Neural progenitor cell (in vitro differentiated cells): ENCODE data around the gene LIF. TPM values are rescaled to one million over a fixed set of nuclear protein-coding genes. Genes with fewer than 3 reads are reported as not detected.

Source experiments
- DNase-seq: peaks from one replicate; pipeline ENCODE4 v3.0.0-alpha.2; 2016; ENCODE audit warnings: low spot score
- H2AFZ ChIP-seq: fragments of 200-600 bp; sonication (generic); replicated peaks from 2 replicates; pipeline ENCODE4 v1.6.1; 2016; ENCODE audit warnings: antibody characterized with exemption
- H3F3A ChIP-seq: fragments of 200-600 bp; sonication (generic); 2 replicates; pipeline ENCODE4 v1.6.1; 2016; ENCODE audit warnings: antibody characterized with exemption, low read depth
- H3K27ac ChIP-seq: fragments of 200-600 bp; sonication (generic); 2 replicates; pipeline ENCODE4 v1.5.1; 2016; ENCODE audit warnings: mild to moderate bottlenecking
- H3K27me3 ChIP-seq: fragments of 200-600 bp; sonication (generic); 2 replicates; pipeline ENCODE4 v1.6.1; 2016; ENCODE audit warnings: mild to moderate bottlenecking, moderate library complexity
- H3K36me3 ChIP-seq: fragments of 200-600 bp; sonication (generic); 2 replicates; pipeline ENCODE4 v1.5.1; 2016
- H3K4me1 ChIP-seq: fragments of 200-600 bp; sonication (generic); 2 replicates; pipeline ENCODE4 v1.6.1; 2016; ENCODE audit warnings: mixed run types
- H3K4me2 ChIP-seq: fragments of 200-600 bp; sonication (generic); 2 replicates; pipeline ENCODE4 v1.6.1; 2016
- H3K4me3 ChIP-seq: fragments of 200-600 bp; sonication (generic); 2 replicates; pipeline ENCODE4 v1.5.1; 2016
- H3K79me2 ChIP-seq: fragments of 200-600 bp; sonication (generic); 2 replicates; pipeline ENCODE4 v1.6.1; 2016; ENCODE audit warnings: low read depth
- H3K9ac ChIP-seq: fragments of 200-600 bp; sonication (generic); 2 replicates; pipeline ENCODE4 v1.6.1; 2016
- H3K9me3 ChIP-seq: fragments of 200-600 bp; sonication (generic); 2 replicates; pipeline ENCODE4 v1.5.1; 2016; ENCODE audit warnings: low read depth
- H4K20me1 ChIP-seq: fragments of 200-600 bp; sonication (generic); 2 replicates; pipeline ENCODE4 v1.6.1; 2016; ENCODE audit warnings: low read depth
- H3K27ac Mint-ChIP-seq: 3 replicates; pipeline ENCODE4 v1.8.0; 2021; ENCODE audit warnings: mixed read lengths
- H3K27me3 Mint-ChIP-seq: 2 replicates; pipeline ENCODE4 v1.8.0; 2022; ENCODE audit warnings: low read depth, mild to moderate bottlenecking, inconsistent platforms, moderate library complexity, mixed read lengths; ENCODE audit not compliant: insufficient read depth
- H3K36me3 Mint-ChIP-seq: 3 replicates; pipeline ENCODE4 v1.8.0; 2021; ENCODE audit warnings: mixed read lengths
- H3K4me1 Mint-ChIP-seq: 3 replicates; pipeline ENCODE4 v1.8.0; 2021; ENCODE audit warnings: mixed read lengths
- H3K4me3 Mint-ChIP-seq: 3 replicates; pipeline ENCODE4 v1.8.0; 2021; ENCODE audit warnings: mild to moderate bottlenecking, moderate library complexity, mixed read lengths
- H3K9me3 Mint-ChIP-seq: 3 replicates; pipeline ENCODE4 v1.8.0; 2020; ENCODE audit warnings: mixed read lengths
- CTCF ChIP-seq: fragments of 200-600 bp; sonication (generic); IDR thresholded peaks from 2 replicates; pipeline ENCODE4 v1.5.1; 2017; ENCODE audit warnings: antibody characterized with exemption, mild to moderate bottlenecking
- EZH2 ChIP-seq: fragments of 200-600 bp; sonication (generic); IDR thresholded peaks from 2 replicates; pipeline ENCODE4 v1.6.1; 2017; ENCODE audit warnings: antibody characterized with exemption, mild to moderate bottlenecking, moderate library complexity
- EZH2phosphoT487 ChIP-seq: fragments of 200-600 bp; sonication (generic); IDR thresholded peaks from 2 replicates; pipeline ENCODE4 v1.6.1; 2017; ENCODE audit warnings: antibody characterized with exemption
- total RNA-seq: library from RNA; depleted of rRNA; stranded (reverse); fragments of >200 nt; gene quantifications from 2 replicates; pipeline ENCODE4 v1.2.3, GENCODE V29; 2015; ENCODE audit warnings: low replicate concordance

The LIF gene
- total RNA-seq, 1 donor from 2014 or later = 0.21 TPM

- Mint-ChIP-seq H3K4me3 (no peak overlapping the region), H3K4me1 (peaks cover 25% of the 10 kb centered on the region), H3K27me3 (peaks cover 17% of the 10 kb centered on the region), H3K9me3 (no peaks in the 10 kb centered on the region), H3K36me3 (no peaks in the 10 kb centered on the region), H3K27ac (no peak overlapping the region)
- H3K27me3 ChIP-seq = peaks cover 4% of the 10 kb centered on the region
- H3K4me2 ChIP-seq = no peak overlapping the region
- H3K27ac ChIP-seq = no peak overlapping the region
- no peak overlapping the region for H3K4me3 ChIP-seq
- no peaks in the 10 kb centered on the region for H3K36me3 ChIP-seq
- TF ChIP-seq EZH2phosphoT487 = no peak
- no peak for TF ChIP-seq CTCF
- no peak for TF ChIP-seq EZH2
- no peak for DNase-seq
- no peak overlapping the region for H3K9ac ChIP-seq
- H3F3A ChIP-seq = peaks cover 7% of the 10 kb centered on the region
- H2AFZ ChIP-seq = no peak overlapping the region
- no peaks in the 10 kb centered on the region for H3K79me2 ChIP-seq
- H3K4me1 ChIP-seq = peaks cover 5% of the 10 kb centered on the region
- H3K9me3 ChIP-seq = no peaks in the 10 kb centered on the region
- no peaks in the 10 kb centered on the region for H4K20me1 ChIP-seq
These were observed 14.1 kb upstream of the LIF start for GRCh38 chr22:30260682-30261081.

DNA sequence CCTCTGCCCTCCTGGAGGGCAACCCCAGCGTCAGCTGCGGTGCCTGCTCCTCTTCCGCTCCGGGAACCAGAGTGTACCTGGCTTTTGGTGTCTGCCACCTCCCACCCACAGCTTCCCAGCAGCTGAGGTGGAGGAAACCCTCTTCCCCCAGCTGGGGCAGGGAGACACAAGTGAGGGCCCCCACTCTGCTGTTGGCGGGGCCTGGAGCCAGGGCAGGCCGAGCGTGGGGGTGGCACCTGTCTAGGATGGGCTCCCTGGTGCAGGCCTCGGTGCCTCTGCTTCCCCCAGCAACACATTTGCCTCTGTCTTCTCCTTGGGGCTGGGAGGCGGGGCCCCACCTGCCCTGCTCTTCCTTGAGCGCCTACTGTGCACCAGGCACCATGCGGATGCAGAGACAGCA lies 13.7 kb upstream of the LIF start:
- no peaks in the 10 kb centered on the region for H3K36me3 ChIP-seq
- H3K9me3 Mint-ChIP-seq = no peaks in the 10 kb centered on the region
- peaks cover 7% of the 10 kb centered on the region for H3F3A ChIP-seq
- no peaks in the 10 kb centered on the region for H3K9me3 ChIP-seq
- H3K27ac Mint-ChIP-seq = no peak overlapping the region
- no peak for TF ChIP-seq EZH2phosphoT487
- TF ChIP-seq CTCF = no peak
- TF ChIP-seq EZH2 = no peak
- H3K79me2 ChIP-seq = no peaks in the 10 kb centered on the region
- H2AFZ ChIP-seq = no peak overlapping the region
- H3K27me3 ChIP-seq = peaks cover 4% of the 10 kb centered on the region
- H3K4me1 ChIP-seq = peaks cover 5% of the 10 kb centered on the region
- H3K4me3 ChIP-seq = no peak overlapping the region
- H4K20me1 ChIP-seq = no peaks in the 10 kb centered on the region
- H3K4me1 Mint-ChIP-seq = peaks cover 25% of the 10 kb centered on the region
- no peak for DNase-seq
- no peak overlapping the region for H3K27ac ChIP-seq
- H3K36me3 Mint-ChIP-seq = no peaks in the 10 kb centered on the region
- H3K27me3 Mint-ChIP-seq = peaks cover 17% of the 10 kb centered on the region
- H3K9ac ChIP-seq = no peak overlapping the region
- H3K4me2 ChIP-seq = no peak overlapping the region
- no peak overlapping the region for H3K4me3 Mint-ChIP-seq

GRCh38 chr22:30254314-30254713 lies 7.8 kb upstream of the LIF start:
- no peaks in the 10 kb centered on the region for H3K27me3 ChIP-seq

More at GRCh38 chr22:30254314-30254713, 7.8 kb upstream of the LIF start:
- Histone ChIP-seq H2AFZ (no peak overlapping the region), H3K79me2 (no peaks in the 10 kb centered on the region), H3K4me3 (no peak overlapping the region), H3K36me3 (no peaks in the 10 kb centered on the region), H3K4me2 (no peak overlapping the region), H3K9ac (no peak overlapping the region), H3K4me1 (peaks cover 6% of the 10 kb centered on the region), H3K9me3 (no peaks in the 10 kb centered on the region), H3F3A (peaks cover 7% of the 10 kb centered on the region), H4K20me1 (no peaks in the 10 kb centered on the region), H3K27ac (no peak overlapping the region)
- Mint-ChIP-seq H3K4me1 (peaks cover 37% of the 10 kb centered on the region), H3K27ac (no peak overlapping the region), H3K27me3 (peaks cover 15% of the 10 kb centered on the region), H3K9me3 (no peaks in the 10 kb centered on the region), H3K36me3 (no peaks in the 10 kb centered on the region), H3K4me3 (no peak overlapping the region)
- TF ChIP-seq CTCF (no peak), EZH2phosphoT487 (no peak), EZH2 (no peak)
- DNase-seq = no peak
